Mesendoderm (in vitro differentiated cells): Measurements from ENCODE around the gene SPPL2B.

Source experiments
- DNase-seq: peaks from one replicate; pipeline ENCODE4 v3.0.0; 2013
- H2AK5ac ChIP-seq: 2 replicates; pipeline ENCODE4 v1.6.1; 2013; ENCODE audit warnings: low read length, inconsistent platforms
- H2BK120ac ChIP-seq: 2 replicates; pipeline ENCODE4 v1.6.1; 2013; ENCODE audit warnings: low read depth, mild to moderate bottlenecking, low read length, moderate library complexity, mixed read lengths
- H2BK15ac ChIP-seq: replicated peaks from 2 replicates; pipeline ENCODE4 v1.6.1; 2013; ENCODE audit warnings: low read depth, mild to moderate bottlenecking, moderate library complexity
- H2BK5ac ChIP-seq: 2 replicates; pipeline ENCODE4 v1.6.1; 2013; ENCODE audit warnings: low read length, inconsistent platforms
- H3K18ac ChIP-seq: 2 replicates; pipeline ENCODE4 v1.6.1; 2013; ENCODE audit warnings: mild to moderate bottlenecking, low read length, mixed read lengths
- H3K23ac ChIP-seq: one replicate; pipeline ENCODE4 v1.6.1; 2013; ENCODE audit warnings: low read length
- H3K27ac ChIP-seq: 2 replicates; pipeline ENCODE4 v1.5.1; 2013; ENCODE audit warnings: low read depth, mild to moderate bottlenecking, inconsistent platforms, low read length, moderate library complexity
- H3K27me3 ChIP-seq: 2 replicates; pipeline ENCODE4 v1.6.1; 2013; ENCODE audit warnings: low read length, control low read depth, mild to moderate bottlenecking, inconsistent platforms; ENCODE audit not compliant: insufficient read depth, poor library complexity
- H3K36me3 ChIP-seq: 2 replicates; pipeline ENCODE4 v1.6.1; 2013; ENCODE audit warnings: low read length, inconsistent platforms; ENCODE audit not compliant: control insufficient read depth, insufficient read depth
- H3K4ac ChIP-seq: one replicate; pipeline ENCODE4 v1.6.1; 2013; ENCODE audit warnings: low read depth, mild to moderate bottlenecking, low read length, moderate library complexity
- H3K4me1 ChIP-seq: 2 replicates; pipeline ENCODE4 v1.6.1; 2013; ENCODE audit warnings: low read depth, low read length, inconsistent platforms; ENCODE audit not compliant: control insufficient read depth
- H3K4me2 ChIP-seq: 2 replicates; pipeline ENCODE4 v1.6.1; 2013; ENCODE audit warnings: low read length
- H3K4me3 ChIP-seq: 2 replicates; pipeline ENCODE4 v1.5.1; 2013; ENCODE audit warnings: mild to moderate bottlenecking, low read length
- H3K56ac ChIP-seq: one replicate; pipeline ENCODE4 v1.6.1; 2013; ENCODE audit warnings: low read length
- H3K79me1 ChIP-seq: 2 replicates; pipeline ENCODE4 v1.6.1; 2013; ENCODE audit warnings: low read length, inconsistent platforms
- H3K79me2 ChIP-seq: 2 replicates; pipeline ENCODE4 v1.6.1; 2013; ENCODE audit warnings: mild to moderate bottlenecking, low read length; ENCODE audit not compliant: control insufficient read depth, insufficient read depth
- H3K9ac ChIP-seq: 2 replicates; pipeline ENCODE4 v1.6.1; 2013; ENCODE audit warnings: low read length, inconsistent platforms
- H4K5ac ChIP-seq: one replicate; pipeline ENCODE4 v1.6.1; 2013; ENCODE audit warnings: low read length
- H4K8ac ChIP-seq: one replicate; pipeline ENCODE4 v1.6.1; 2013; ENCODE audit warnings: low read depth, mild to moderate bottlenecking, control low read depth, low read length, moderate library complexity
- WGBS: extraction: QIAGEN DNeasy Blood & Tissue Kit; methylation state at CpG from one replicate; pipeline ENCODE4 v1.1.7; 2013; ENCODE audit warnings: low lambda C conversion rate, missing lambda C conversion rate; ENCODE audit not compliant: insufficient coverage; ENCODE audit errors: extremely low coverage; 5-methylcytosine and 5-hydroxymethylcytosine counted together

Gene SPPL2B

DNA sequence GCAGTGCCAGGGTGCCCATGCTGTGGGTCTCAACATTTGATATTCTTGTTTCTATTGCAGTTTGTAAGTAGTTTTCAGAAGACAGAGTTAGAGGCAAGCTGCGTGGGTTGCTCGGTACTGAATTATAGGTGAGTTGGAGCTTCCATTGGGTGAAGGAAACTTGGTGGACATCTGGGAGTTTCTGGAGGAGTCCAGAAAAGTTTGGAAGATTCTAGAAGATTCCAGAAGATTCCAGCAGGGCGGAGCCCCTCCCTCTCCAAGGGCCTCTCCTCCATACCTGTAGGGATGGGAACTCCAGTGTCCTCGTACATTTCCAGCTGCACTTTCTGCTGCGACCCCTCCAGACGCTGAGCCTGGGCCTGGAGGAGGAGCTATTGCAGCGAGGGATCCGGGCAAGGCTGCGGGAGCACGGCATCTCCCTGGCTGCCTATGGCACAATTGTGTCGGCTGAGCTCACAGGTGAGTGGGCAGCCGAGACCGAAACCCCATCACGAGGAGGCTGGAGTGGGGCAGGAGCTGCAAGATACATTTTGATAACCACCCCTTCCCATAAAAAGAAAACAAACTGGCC is 70.3 kb downstream of the SPPL2B start:
- DNase-seq = no peak

DNA sequence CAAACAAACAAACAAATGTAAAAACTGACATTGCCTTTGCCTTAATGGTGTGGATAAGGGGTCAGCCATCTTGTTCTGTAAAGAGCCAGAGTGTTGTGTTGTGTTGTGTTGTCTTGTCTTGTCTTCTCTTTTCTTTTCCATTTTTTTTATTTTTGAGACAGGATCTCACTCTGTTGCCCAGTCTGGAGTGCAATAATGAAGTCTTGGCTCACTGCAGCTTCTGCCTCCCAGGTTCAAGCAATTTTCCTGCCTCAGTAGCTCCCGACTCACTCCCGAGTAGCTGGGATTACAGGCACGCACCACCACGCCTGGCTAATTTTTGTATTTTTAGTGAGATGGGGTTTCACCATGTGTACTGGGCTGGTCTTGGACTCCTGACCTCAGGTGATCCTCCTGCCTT is 71.1 kb downstream of the SPPL2B start:
- no peak overlapping the region for H2BK5ac ChIP-seq
- H3K18ac ChIP-seq = no peak overlapping the region
- no peak overlapping the region for H4K5ac ChIP-seq
- no peaks in the 10 kb centered on the region for H3K79me1 ChIP-seq
- H3K56ac ChIP-seq = no peak overlapping the region
- H2AK5ac ChIP-seq = no peak overlapping the region
- H3K4me2 ChIP-seq = no peak overlapping the region
- H3K4me1 ChIP-seq = no peaks in the 10 kb centered on the region
- H3K23ac ChIP-seq = no peak overlapping the region
- H2BK15ac ChIP-seq = no peak overlapping the region
- H2BK120ac ChIP-seq = no peak overlapping the region
- H3K4ac ChIP-seq = no peak overlapping the region
- H3K9ac ChIP-seq = no peak overlapping the region
- H3K79me2 ChIP-seq = no peaks in the 10 kb centered on the region
- H3K27ac ChIP-seq = no peak overlapping the region
- no peaks in the 10 kb centered on the region for H3K27me3 ChIP-seq
- H4K8ac ChIP-seq = no peak overlapping the region
- H3K4me3 ChIP-seq = no peak overlapping the region
- no peak for DNase-seq
- no CpG with 5 or more reads among the region's 4 CpGs for WGBS
- H3K36me3 ChIP-seq = no peaks in the 10 kb centered on the region

More for the DNA sequence above, 70.3 kb downstream of the SPPL2B start:
- Histone ChIP-seq H4K5ac (no peak overlapping the region), H3K23ac (no peak overlapping the region), H4K8ac (no peak overlapping the region), H3K79me1 (no peaks in the 10 kb centered on the region), H3K36me3 (no peaks in the 10 kb centered on the region), H3K4me3 (no peak overlapping the region), H2AK5ac (no peak overlapping the region), H3K4me1 (no peaks in the 10 kb centered on the region), H3K27ac (no peak overlapping the region), H3K4me2 (no peak overlapping the region), H2BK15ac (no peak overlapping the region), H2BK120ac (no peak overlapping the region), H3K56ac (no peak overlapping the region), H2BK5ac (no peak overlapping the region), H3K18ac (no peak overlapping the region), H3K79me2 (no peaks in the 10 kb centered on the region), H3K27me3 (no peaks in the 10 kb centered on the region), H3K4ac (no peak overlapping the region), H3K9ac (no peak overlapping the region)
- no CpG with 5 or more reads among the region's 14 CpGs for WGBS
